Nephron (organoid): ENCODE data around the gene DGKQ.

Experiments used
- H3K27ac Mint-ChIP-seq, 3 experiments: 2 replicates each; pipeline ENCODE4 v1.8.0; 2020; ENCODE audit warnings: mixed read lengths in 3 of 3, mild to moderate bottlenecking in 2 of 3, moderate library complexity in 1 of 3
- H3K27me3 Mint-ChIP-seq: 2 replicates; pipeline ENCODE4 v1.8.0; 2021; ENCODE audit warnings: low read depth, mild to moderate bottlenecking, moderate library complexity, mixed read lengths
- H3K36me3 Mint-ChIP-seq: 2 replicates; pipeline ENCODE4 v1.8.0; 2020; ENCODE audit warnings: low read depth, mixed read lengths
- H3K4me1 Mint-ChIP-seq: 2 replicates; pipeline ENCODE4 v1.8.0; 2020; ENCODE audit warnings: mixed read lengths
- H3K4me3 Mint-ChIP-seq, 3 experiments: 2 replicates each; pipeline ENCODE4 v1.8.0; 2020; ENCODE audit warnings: mild to moderate bottlenecking in 3 of 3, mixed read lengths in 3 of 3, moderate library complexity in 2 of 3
- H3K9me3 Mint-ChIP-seq: 2 replicates; pipeline ENCODE4 v1.8.0; 2020; ENCODE audit warnings: mixed read lengths
- CTCF ChIP-seq, 3 experiments: fragments of 200-600 bp; sonication (generic); IDR thresholded peaks; one replicate each; pipeline ENCODE4 v1.5.0; 2021; ENCODE audit warnings: antibody characterized with exemption in 3 of 3; ENCODE audit not compliant: unreplicated experiment in 3 of 3

The DGKQ gene

DNA sequence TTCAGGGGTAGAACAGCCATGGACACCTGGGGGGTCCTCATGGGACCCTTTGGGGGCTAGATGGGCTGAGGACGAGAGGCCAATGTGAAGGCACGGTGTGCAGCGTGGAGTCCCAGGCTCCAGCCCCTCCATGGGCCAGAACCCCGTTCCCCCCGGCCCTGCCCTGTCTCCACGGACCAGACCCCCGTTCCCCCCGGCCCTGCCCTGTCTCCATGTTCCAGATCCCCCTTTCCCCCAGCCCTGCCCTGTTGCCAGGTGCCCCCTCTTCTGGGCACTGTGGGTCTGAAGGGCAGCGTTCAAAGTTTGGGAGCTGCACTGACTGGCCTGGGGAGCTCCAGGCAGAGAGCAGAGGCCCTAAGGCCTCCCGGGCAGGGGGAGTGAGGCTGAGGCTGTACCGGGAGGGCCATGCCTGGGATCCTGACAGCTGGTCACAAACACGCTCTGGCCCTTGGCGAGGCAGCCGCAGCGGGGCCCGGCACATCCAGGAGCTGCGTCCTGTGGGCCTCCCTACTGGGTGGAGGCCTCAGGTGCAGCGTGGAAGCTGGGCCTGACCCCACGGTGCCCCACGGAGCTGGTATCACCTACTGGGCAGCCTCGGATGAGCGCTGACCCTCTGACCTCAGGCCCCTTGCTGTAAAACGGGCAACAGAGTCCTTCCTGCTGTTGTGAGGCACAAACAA is 8.9 kb downstream of the DGKQ start:
- Mint-ChIP-seq H3K4me3 (no peak overlapping the region), H3K4me1 (no peaks in the 10 kb centered on the region), H3K27me3 (peaks cover 4% of the 10 kb centered on the region), H3K27ac (no peak overlapping the region), H3K9me3 (no peaks in the 10 kb centered on the region), H3K36me3 (no peaks in the 10 kb centered on the region)
- TF ChIP-seq CTCF (IDR thresholded peaks at IDR 0.05; ENCODE audit: unreplicated experiment in 3 of 3), result no peak

DNA sequence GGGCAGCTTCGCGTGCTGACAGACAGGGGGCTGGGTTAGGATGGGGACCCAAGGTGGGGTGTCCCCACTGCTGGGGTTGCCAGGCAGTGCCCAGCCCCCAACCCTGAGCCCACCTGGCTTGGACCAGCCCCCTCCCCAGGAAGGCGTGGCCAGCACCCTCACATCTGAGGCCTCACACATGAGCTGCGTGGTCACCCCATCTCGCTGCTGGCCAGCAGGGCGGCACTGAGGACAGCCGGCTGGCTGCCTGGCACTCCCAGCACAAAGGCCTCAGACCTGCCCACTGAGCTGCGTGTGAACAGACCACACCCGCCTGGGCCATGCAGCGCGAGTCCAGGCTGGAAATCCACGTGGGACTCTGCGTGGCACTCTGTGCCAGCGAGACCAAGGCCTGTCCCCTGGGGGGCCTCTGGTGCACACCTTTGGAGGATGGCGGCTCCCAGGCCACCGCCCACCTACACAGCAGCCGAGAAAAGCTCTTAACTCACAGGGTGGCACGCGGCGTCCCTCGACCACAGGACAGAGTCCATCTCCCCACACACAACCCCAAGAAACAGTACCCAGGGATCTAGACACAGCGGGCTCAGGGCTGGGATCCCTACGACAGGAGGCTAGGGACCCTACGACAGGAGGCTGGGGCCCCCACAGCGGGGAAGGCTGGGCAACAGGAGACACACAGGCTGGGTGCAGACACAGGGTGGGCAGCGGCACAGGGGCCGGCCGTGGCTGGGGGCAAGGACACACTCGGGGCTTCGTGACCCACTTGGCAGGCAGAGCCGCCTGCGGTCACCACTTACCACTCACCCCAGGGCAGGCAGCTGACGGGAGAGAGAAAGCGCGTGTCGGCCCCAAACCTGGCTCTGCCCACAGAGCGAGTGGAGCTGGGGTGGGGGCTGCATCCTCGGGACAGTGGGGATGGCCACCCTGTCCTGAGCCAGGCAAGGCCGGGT is 9.8 kb downstream of the DGKQ start:
- no peak for TF ChIP-seq CTCF (IDR thresholded peaks at IDR 0.05; ENCODE audit: unreplicated experiment in 3 of 3)
- H3K36me3 Mint-ChIP-seq, result no peaks in the 10 kb centered on the region
- no peak overlapping the region for H3K27ac Mint-ChIP-seq
- no peaks in the 10 kb centered on the region for H3K9me3 Mint-ChIP-seq
- H3K4me3 Mint-ChIP-seq, result no peak overlapping the region
- H3K27me3 Mint-ChIP-seq, result no peaks in the 10 kb centered on the region
- H3K4me1 Mint-ChIP-seq, result no peaks in the 10 kb centered on the region

- H3K27me3 Mint-ChIP-seq, result no peaks in the 10 kb centered on the region
- H3K4me1 Mint-ChIP-seq, result no peaks in the 10 kb centered on the region
- no peak overlapping the region for H3K4me3 Mint-ChIP-seq
- H3K27ac Mint-ChIP-seq, result no peak overlapping the region
- H3K9me3 Mint-ChIP-seq, result no peaks in the 10 kb centered on the region
- H3K36me3 Mint-ChIP-seq, result no peaks in the 10 kb centered on the region
- TF ChIP-seq CTCF (IDR thresholded peaks at IDR 0.05; ENCODE audit: unreplicated experiment in 3 of 3), result no peak
Observed at GRCh38 chr4:962231-963208, 10.8 kb downstream of the DGKQ start.

- Mint-ChIP-seq H3K27me3 (no peaks in the 10 kb centered on the region), H3K4me1 (no peaks in the 10 kb centered on the region), H3K4me3 (no peak overlapping the region), H3K27ac (no peak overlapping the region), H3K9me3 (no peaks in the 10 kb centered on the region), H3K36me3 (peaks cover 2% of the 10 kb centered on the region)
- no peak for TF ChIP-seq CTCF (IDR thresholded peaks at IDR 0.05; ENCODE audit: unreplicated experiment in 3 of 3)
Observed at GRCh38 chr4:961351-962230, 11.8 kb downstream of the DGKQ start.
